ENCODE results near the gene GAL3ST3. TPM values are rescaled to one million over a fixed set of nuclear protein-coding genes. Genes with fewer than 3 reads are reported as not detected.

Gene GAL3ST3
- total and polyA plus RNA-seq, 2 of the 8 experiments (the other 6 are each of a cell fraction or from before 2014, with no cell fraction given), result 21.1 to 21.4 TPM

GRCh38 chr11:66015936-66016792 is 32.8 kb downstream of the GAL3ST3 start (continued):
- TF ChIP-seq RNF2 (IDR thresholded peaks at IDR 0.05; ENCODE audit: borderline replicate concordance, low read depth, low read length, missing control alignments, poor library complexity, severe bottlenecking), result no peak

Data from H1 (cell line).